Femur (tissue), 1 donor: ENCODE results near the gene TAF6.
"Not testable (repeated sequence)": the region's sequence is repeated elsewhere in the genome, so short reads cannot be mapped to it uniquely, and the experiment has no call there.

Experiments used
- DNase-seq: peaks from one replicate; pipeline ENCODE4 v3.0.0-alpha.2; 2017

The TAF6 gene

GRCh38 chr7:100152404-100152803 lies 33.2 kb upstream of the TAF6 start:
- DNase-seq: no peak

DNA sequence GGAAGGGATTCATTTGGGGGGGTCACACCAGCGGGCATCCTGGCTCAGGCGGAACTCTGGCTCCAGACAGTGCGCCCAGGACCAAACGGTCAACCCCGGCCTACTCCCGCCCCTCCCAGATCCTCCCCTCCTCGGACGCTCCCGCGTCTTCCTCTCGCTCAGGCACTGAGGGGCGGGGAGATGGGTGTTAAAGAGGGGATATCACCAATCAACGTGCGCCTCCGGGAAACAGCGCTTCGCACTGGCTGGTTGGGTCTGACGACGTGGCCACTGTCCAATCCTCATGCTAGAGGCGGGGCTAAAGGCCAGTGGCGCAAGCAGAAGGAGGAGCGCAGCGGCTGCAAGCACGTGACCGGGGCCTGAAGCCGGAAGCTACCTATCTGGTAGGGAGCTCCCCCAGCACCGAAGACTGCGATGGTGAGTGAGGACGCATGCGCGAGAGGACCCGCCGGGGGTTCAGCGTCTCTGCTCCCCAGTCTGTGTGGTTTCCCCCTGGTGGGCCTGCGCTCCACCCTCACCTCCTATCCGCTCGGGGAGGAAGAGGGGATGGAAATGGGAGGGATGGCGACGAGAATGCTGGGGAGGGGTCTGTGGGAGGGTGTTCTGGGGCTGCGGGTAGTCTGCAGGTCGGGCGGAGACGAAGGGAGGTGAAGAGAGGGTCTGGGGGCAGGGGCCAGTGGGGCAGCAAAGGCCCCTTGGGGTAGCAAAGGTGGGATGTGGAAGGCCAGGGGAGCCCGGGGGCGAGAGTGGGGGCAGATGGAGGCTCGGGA lies 29.6 kb upstream of the TAF6 start, which contains the start of gene LAMTOR4:
Gene LAMTOR4 (plus strand): TSS at position 360 of the 770 bp plus-strand sequence. CDS start 55 bp downstream, at position 415.
- peak; percentile 99 for DNase-seq

GRCh38 chr7:100148225-100148558 lies 29.0 kb upstream of the TAF6 start:
- DNase-seq: no peak

DNA sequence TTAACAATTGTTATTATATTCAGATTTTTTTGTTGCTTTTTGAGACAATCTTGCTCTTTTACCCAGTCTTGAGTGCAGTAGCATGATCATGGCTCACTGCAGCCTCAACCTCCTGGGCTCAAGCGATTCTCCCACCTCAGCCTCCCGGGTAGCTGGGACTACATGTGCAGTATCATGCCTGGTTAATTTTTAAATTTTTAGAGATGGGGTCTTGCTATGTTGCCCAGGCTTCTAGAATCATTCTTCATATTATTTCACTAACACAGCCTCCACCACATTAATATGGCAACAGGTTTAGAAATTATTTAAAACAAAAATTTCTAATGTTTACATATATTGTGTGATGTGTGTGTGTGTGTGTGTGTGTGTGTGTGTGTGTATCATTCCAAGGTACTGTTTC lies 28.1 kb upstream of the TAF6 start:
- no peak for DNase-seq

GRCh38 chr7:100146350-100146749 lies 27.2 kb upstream of the TAF6 start:
- not testable (repeated sequence) for DNase-seq

GRCh38 chr7:100142461-100142860 lies 23.3 kb upstream of the TAF6 start:
- DNase-seq: no peak

DNA sequence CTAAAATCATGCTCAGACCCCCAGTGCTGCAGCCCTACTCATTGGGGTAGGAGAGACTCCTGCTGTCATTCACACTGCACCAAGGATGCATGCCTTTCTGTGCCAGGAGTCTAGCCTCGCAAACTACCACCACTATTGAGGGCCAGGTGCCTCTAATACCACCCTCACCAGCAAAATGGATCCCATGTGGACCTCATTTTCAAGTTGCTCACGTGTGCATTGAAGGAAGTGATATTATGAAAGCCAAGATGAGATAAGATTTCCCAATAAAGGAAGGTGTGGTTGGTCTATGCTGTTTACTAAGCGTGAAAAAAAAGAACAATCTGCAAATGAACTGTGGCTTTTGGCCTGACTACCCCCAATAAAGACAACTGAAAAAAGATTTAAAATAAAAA lies 22.4 kb upstream of the TAF6 start:
- no peak for DNase-seq

DNA sequence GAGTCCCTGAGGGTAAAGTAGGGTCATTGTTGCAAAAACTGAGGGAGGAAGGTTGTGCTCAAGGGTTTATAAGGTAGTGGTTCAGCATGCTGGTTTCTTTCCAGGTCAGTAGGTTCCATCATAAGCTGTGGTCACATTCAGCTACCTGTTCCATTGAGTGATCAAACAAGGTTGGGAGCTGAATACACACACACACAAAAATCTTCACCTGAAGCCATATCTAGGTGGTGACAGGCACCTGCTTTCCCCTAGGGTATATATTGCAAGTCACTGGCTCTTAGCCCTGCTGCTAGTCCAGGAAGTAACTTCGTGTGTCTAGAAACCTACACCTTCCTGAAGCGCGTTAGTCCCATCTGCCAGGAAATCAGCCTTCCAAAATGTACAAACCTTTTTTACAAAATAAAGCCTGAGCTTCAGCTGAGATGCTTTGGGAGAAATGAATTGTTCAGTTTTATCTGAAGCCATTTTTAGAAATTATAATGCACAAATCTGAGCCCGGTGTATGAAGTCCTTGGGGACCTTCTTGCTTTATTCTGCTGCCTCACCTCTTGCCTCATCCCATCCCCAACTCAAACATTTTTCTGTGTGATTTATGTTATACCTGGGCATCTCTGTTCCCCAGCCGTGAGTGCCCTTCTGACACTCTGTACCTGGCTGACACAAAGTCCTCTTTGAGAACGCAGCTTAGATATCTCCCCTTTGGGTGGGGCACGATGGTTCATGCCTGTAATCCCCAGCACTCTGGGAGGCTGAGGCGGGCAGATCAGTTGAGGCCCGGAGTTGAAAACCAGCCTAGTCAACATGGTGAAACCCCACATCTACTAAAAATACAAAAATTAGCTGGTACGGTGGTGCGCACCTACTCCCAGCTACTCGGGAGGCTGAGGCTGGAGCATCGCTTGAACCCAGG lies 18.9 kb upstream of the TAF6 start:
- DNase-seq: no peak

GRCh38 chr7:100132697-100133151 lies 13.6 kb upstream of the TAF6 start:
- peak; percentile 70 for DNase-seq

DNA sequence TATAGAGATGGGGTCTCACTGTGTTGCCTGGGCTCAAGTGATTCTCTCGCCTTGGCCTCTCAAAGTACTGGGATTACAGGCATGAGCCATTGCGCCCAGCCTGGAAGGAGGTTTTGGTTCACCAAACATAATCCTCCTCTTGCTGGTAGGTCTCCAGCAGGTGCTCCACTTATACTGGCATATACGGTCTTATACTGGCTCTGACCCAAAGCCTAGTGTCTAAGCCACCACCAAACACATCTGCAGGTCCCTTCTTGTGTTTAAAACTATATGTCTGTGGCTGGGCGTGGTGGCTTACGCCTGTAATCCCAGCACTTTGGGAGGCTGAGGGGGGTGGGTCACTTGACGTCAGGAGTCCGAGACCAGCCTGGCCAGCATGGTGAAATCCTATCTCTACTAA lies 13.0 kb upstream of the TAF6 start:
- DNase-seq: no peak

DNA sequence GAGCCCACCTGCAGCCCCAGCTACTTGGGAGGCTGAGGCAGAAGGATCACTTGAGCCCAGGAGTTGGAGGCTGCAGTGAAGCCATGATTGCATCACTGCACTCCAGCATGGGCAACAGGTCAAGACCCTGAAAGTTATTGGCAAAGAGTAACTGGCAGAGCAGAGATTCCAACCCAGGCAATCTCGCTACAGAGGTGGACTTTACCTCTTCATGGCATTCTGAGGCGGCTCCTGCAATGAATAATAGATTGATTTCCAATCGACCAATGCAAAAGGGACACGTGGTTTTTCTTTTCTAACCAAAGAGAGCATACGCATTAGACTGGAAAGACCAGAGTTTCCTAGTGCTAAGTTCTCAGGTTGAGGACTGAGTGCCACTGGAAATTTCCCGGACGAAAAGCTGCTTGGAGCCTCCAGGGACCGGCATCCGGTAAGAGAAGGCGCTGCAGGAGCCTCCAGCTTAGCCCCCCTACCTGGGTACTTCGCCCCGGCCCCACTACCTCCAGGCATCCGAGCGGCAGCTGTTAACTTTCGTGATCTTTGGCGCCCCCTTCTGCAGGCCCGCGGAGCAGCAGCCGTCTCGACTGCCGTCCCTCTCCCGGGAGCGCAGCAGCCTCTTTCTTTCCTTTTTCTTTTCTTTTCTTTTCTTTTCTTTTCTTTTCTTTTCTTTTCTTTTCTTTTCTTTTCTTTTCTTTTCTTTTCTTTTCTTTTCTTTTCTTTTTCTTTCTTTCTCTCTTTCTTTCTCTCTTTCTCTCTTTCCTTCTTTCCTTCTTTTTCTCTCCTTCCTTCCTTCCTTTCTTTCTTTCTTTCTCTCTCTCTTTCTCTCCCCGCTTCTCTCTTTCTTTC lies 11.7 kb upstream of the TAF6 start:
- DNase-seq: peak; percentile 85

GRCh38 chr7:100130220-100130607 lies 11.1 kb upstream of the TAF6 start:
- not testable (repeated sequence) for DNase-seq

DNA sequence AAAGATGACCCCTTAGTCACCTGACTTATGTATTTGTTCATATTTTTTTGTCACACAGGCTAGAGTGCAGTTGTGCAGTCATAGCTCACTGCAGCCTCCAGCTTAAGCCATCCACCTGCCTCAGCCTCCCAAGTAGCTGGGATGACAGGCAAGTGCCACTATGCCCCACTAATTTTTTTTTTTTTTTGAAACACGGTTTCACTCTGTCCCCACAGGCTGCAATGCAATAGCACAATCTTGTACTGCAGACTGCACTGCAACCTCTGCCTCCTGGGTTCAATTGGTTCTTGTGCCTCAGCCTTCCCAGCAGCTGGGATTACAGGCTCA lies 9.4 kb upstream of the TAF6 start:
- DNase-seq: no peak

DNA sequence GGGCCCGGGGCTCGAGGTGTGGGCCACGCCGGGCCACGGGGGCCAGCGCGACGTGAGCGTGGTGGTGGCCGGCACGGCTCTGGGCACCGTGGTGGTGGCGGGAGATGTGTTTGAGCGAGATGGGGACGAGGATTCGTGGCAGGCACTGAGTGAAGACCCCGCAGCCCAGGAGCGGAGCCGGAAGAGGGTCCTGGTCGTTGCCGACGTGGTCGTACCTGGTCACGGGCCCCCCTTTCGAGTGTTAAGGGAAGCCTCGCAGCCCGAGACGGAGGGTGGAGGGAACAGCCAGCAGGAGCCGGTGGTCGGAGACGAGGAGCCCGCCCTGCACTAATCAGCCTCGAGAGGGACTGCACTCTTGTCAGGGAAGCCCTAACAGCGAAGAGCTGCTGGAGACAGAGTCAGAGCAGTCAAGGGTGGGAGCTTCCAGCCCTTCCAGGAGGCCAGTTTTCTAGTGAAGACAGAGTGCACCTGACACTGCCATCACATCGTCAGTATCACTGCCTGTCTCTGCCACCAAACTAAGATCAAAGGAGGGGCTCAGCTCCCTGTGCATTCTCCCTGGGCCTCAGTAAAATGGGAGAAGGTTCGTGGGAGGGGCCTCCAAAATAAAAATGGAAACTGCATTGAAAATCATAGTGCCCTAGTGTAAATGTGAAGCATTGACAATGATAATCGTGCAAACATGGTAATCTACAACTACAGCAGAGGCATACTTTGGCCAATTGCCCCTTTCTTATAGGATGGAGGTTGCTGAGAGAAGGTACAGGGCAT lies 8.9 kb upstream of the TAF6 start:
- peak; percentile 54 for DNase-seq

DNA sequence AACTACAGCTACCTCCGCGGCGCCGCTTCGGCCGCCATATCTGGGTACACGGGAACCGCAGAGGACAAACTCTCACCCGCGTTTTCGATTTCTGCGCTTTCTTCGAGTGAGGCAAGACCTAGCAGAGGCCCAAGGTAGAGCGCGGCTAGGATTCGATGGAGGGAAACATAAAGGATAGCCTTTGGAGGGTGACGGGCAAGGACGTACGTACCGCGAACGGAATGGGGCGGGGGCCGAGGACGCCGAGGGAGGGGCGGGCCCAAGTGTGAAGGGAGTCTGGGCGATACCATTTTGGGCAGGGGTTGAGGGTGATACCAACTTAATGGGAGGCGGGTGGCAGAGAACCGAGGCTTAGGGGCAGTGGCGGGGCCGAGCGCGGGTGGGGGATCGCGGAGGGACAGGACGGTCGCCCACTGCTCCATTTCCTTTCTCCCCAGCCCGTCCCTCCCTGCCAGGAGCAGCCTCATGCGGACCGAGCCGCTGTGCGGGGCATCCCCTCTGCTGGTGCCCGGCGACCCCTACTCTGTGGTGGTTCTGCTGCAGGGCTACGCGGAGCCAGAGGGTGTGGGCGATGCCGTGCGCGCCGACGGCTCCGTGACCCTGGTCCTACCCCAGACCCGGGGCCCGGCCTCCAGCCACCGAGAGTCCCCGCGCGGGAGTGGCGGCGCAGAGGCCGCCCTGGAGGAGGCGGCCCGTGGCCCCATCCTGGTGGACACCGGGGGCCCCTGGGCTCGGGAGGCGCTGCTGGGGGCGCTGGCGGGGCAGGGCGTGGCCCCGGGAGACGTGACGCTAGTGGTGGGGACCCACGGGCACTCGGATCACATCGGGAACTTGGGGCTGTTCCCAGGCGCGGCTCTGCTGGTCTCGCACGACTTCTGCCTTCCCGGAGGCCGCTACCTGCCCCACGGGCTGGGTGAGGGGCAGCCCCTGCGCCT lies 8.0 kb upstream of the TAF6 start, which contains the start of gene MBLAC1:
Gene MBLAC1 (plus strand): TSS at position 37 of the 935 bp plus-strand sequence. CDS start 429 bp downstream, at position 466.
- peak; percentile 94 for DNase-seq

- no peak for DNase-seq
These were observed 7.2 kb upstream of the TAF6 start for GRCh38 chr7:100126239-100126930.

DNA sequence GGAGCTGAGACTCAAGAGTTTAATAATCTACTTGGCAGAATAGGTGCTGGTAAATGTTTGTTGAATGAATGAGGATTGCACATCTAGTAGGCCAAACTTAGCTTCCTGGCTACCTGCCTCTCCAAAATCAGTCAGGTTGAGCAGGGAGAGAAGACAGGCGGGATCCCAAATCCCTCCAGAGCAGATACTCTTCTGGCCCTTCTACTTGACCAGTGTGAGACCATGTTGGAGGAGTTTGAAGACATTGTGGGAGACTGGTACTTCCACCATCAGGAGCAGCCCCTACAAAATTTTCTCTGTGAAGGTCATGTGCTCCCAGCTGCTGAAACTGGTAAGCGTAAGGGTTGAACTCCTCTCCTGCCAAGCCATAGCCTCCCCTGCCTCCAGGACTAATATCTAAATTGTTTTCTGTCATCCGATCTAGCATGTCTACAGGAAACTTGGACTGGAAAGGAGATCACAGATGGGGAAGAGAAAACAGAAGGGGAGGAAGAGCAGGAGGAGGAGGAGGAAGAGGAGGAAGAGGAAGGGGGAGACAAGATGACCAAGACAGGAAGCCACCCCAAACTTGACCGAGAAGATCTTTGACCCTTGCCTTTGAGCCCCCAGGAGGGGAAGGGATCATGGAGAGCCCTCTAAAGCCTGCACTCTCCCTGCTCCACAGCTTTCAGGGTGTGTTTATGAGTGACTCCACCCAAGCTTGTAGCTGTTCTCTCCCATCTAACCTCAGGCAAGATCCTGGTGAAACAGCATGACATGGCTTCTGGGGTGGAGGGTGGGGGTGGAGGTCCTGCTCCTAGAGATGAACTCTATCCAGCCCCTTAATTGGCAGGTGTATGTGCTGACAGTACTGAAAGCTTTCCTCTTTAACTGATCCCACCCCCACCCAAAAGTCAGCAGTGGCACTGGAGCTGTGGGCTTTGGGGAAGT lies 5.4 kb upstream of the TAF6 start:
- no peak for DNase-seq

GRCh38 chr7:100122568-100122967 lies 3.4 kb upstream of the TAF6 start:
- peak; percentile 20 for DNase-seq

- no peak for DNase-seq
These were observed 2.9 kb upstream of the TAF6 start for GRCh38 chr7:100122067-100122466.
